C1 segment of cervical spinal cord (tissue), 14 donors: ENCODE results near the gene PIK3R2.

Source experiments
- DNase-seq, 14 donors: peaks; one replicate each; lab custom pipeline; 2025; lab: John Stamatoyannopoulos, UW

The PIK3R2 gene

GRCh38 chr19:18171605-18172327 lies 18.8 kb downstream of the PIK3R2 start:
- DNase-seq: no peak

- DNase-seq: no peak
These were observed 19.5 kb downstream of the PIK3R2 start for GRCh38 chr19:18172331-18173053.

GRCh38 chr19:18173054-18173571 lies 20.1 kb downstream of the PIK3R2 start:
- peak in 6 of 14 donors; percentile 18 to 49 (median 40) for DNase-seq

- peak in 7 of 14 donors; percentile 17 to 60 (median 45) for DNase-seq
These were observed 20.8 kb downstream of the PIK3R2 start, which contains the start of gene IFI30 for GRCh38 chr19:18173572-18174288. Gene IFI30, plus strand, starts transcription at chr19:18173813. Its CDS starts 29 bp downstream, at chr19:18173842.

- no peak for DNase-seq
These were observed 22.0 kb downstream of the PIK3R2 start for GRCh38 chr19:18174983-18175382.

GRCh38 chr19:18176367-18177310 lies 23.7 kb downstream of the PIK3R2 start:
- DNase-seq: no peak

GRCh38 chr19:18179957-18180356 lies 27.0 kb downstream of the PIK3R2 start:
- no peak for DNase-seq

- no peak for DNase-seq
These were observed 30.6 kb downstream of the PIK3R2 start for GRCh38 chr19:18183529-18183928.

GRCh38 chr19:18185538-18185937 lies 32.6 kb downstream of the PIK3R2 start:
- DNase-seq: no peak

GRCh38 chr19:18190278-18190677 lies 37.3 kb downstream of the PIK3R2 start:
- DNase-seq: no peak

GRCh38 chr19:18191640-18192062 lies 38.7 kb downstream of the PIK3R2 start:
- DNase-seq: no peak

- DNase-seq: peak; percentile 94 to 100 (median 99)
These were observed 39.9 kb downstream of the PIK3R2 start, which contains the start of gene MPV17L2 for GRCh38 chr19:18192673-18193387. Gene MPV17L2, plus strand, starts transcription at chr19:18193218. Its CDS starts 64 bp downstream, at chr19:18193282.

GRCh38 chr19:18193388-18194180 lies 40.6 kb downstream of the PIK3R2 start:
- no peak for DNase-seq

GRCh38 chr19:18194181-18194530 lies 41.2 kb downstream of the PIK3R2 start:
- no peak for DNase-seq

GRCh38 chr19:18194554-18195238 lies 41.7 kb downstream of the PIK3R2 start:
- DNase-seq: peak in 4 of 14 donors; percentile 8 to 55 (median 18)

- no peak for DNase-seq
These were observed 43.5 kb downstream of the PIK3R2 start for GRCh38 chr19:18196511-18196845.

- no peak for DNase-seq
These were observed 44.3 kb downstream of the PIK3R2 start for GRCh38 chr19:18197306-18197705.

- no peak for DNase-seq
These were observed 45.0 kb downstream of the PIK3R2 start for GRCh38 chr19:18197941-18198340.

GRCh38 chr19:18198374-18198773 lies 45.4 kb downstream of the PIK3R2 start:
- no peak for DNase-seq
